Karpas-422 (cell line): ENCODE measurements around the gene IP6K2. TPM values are rescaled to one million over a fixed set of nuclear protein-coding genes. Genes with fewer than 3 reads are reported as not detected.

Experiments used
- DNase-seq: peaks from one replicate; pipeline ENCODE4 v3.0.0-alpha.2; 2015
- H2AFZ ChIP-seq: fragments of 200-600 bp; sonication (generic); 2 replicates; pipeline ENCODE4 v1.6.1; 2014; ENCODE audit warnings: antibody characterized with exemption, low read length, mixed read lengths
- H3K27ac ChIP-seq: fragments of 200-600 bp; sonication (generic); 2 replicates; pipeline ENCODE4 v1.5.1; 2014; ENCODE audit warnings: mild to moderate bottlenecking, low read length, moderate library complexity
- H3K27me3 ChIP-seq: fragments of 200-600 bp; sonication (generic); 2 replicates; pipeline ENCODE4 v1.6.1; 2014; ENCODE audit warnings: low read length, mixed read lengths
- H3K36me3 ChIP-seq: fragments of 200-600 bp; sonication (generic); 2 replicates; pipeline ENCODE4 v1.6.1; 2014; ENCODE audit warnings: low read length, mixed read lengths; ENCODE audit not compliant: insufficient read depth
- H3K4me1 ChIP-seq: fragments of 200-600 bp; sonication (generic); 2 replicates; pipeline ENCODE4 v1.6.1; 2014; ENCODE audit warnings: mild to moderate bottlenecking, low read length, mixed read lengths
- H3K4me2 ChIP-seq: fragments of 200-600 bp; sonication (generic); 2 replicates; pipeline ENCODE4 v1.6.1; 2014; ENCODE audit warnings: low read length, low read depth, mild to moderate bottlenecking; ENCODE audit not compliant: poor library complexity, severe bottlenecking
- H3K4me3 ChIP-seq: fragments of 200-600 bp; sonication (generic); 2 replicates; pipeline ENCODE4 v1.5.1; 2014; ENCODE audit warnings: mild to moderate bottlenecking, antibody characterized with exemption, low read length, mixed read lengths
- H3K79me2 ChIP-seq: fragments of 200-600 bp; sonication (generic); 2 replicates; pipeline ENCODE4 v1.6.1; 2014; ENCODE audit warnings: mild to moderate bottlenecking, low read length, mixed read lengths
- H3K9ac ChIP-seq: fragments of 200-600 bp; sonication (generic); 2 replicates; pipeline ENCODE4 v1.6.0; 2014; ENCODE audit warnings: low read length
- H3K9me2 ChIP-seq: fragments of 200-600 bp; sonication (generic), shearing (Covaris generic); replicated peaks from 2 replicates; pipeline ENCODE4 v1.6.0; 2014; ENCODE audit warnings: mild to moderate bottlenecking, low read length, moderate library complexity; ENCODE audit not compliant: insufficient read depth
- H3K9me3 ChIP-seq: fragments of 300-700, 200-600 bp; sonication (generic); 2 replicates; pipeline ENCODE4 v1.6.1; 2014; ENCODE audit warnings: low read length, mixed read lengths
- H4K20me1 ChIP-seq: fragments of 200-600 bp; sonication (generic); 2 replicates; pipeline ENCODE4 v1.6.1; 2014; ENCODE audit warnings: mild to moderate bottlenecking, antibody characterized with exemption, low read length, low read depth; ENCODE audit not compliant: insufficient read depth
- total RNA-seq: library from RNA; depleted of rRNA; stranded (reverse); fragments of >200 nt; shearing (Covaris generic); gene quantifications from 2 replicates; pipeline ENCODE4 v1.2.3, GENCODE V29; 2014; ENCODE audit warnings: low replicate concordance

Gene IP6K2
- total RNA-seq, 1 experiment from 2014 or later = 93.6 TPM

- H3K9me2 ChIP-seq = no peaks in the 10 kb centered on the region
- no peaks in the 10 kb centered on the region for H4K20me1 ChIP-seq
- no peak for DNase-seq
- H3K9me3 ChIP-seq = no peaks in the 10 kb centered on the region
- H3K4me3 ChIP-seq = no peak overlapping the region
- H3K79me2 ChIP-seq = no peaks in the 10 kb centered on the region
- no peak overlapping the region for H2AFZ ChIP-seq
- H3K4me2 ChIP-seq = no peak overlapping the region
- no peak overlapping the region for H3K27ac ChIP-seq
- H3K27me3 ChIP-seq = no peaks in the 10 kb centered on the region
- no peak overlapping the region for H3K9ac ChIP-seq
- peaks cover 3% of the 10 kb centered on the region; the same call in 1 of the 2 replicates for H3K36me3 ChIP-seq
- no peaks in the 10 kb centered on the region for H3K4me1 ChIP-seq
Observed at GRCh38 chr3:48663489-48664312, 53.3 kb downstream of the IP6K2 start.

GRCh38 chr3:48662753-48663488, 54.1 kb downstream of the IP6K2 start, which contains the start of gene CELSR3:
TSS of gene CELSR3 (minus strand) at chr3:48662886. CDS start at chr3:48662634, 252 bp downstream.
- Histone ChIP-seq H3K27me3 (no peaks in the 10 kb centered on the region), H3K4me2 (no peak within 1 kb of the TSS), H3K9ac (no peak within 1 kb of the TSS), H4K20me1 (no peaks in the 10 kb centered on the region), H2AFZ (no peak within 1 kb of the TSS), H3K9me3 (no peaks in the 10 kb centered on the region), H3K36me3 (peaks cover 3% of the 10 kb centered on the region; the same call in 1 of the 2 replicates), H3K4me3 (no peak within 1 kb of the TSS), H3K27ac (no peak within 1 kb of the TSS), H3K4me1 (no peaks in the 10 kb centered on the region), H3K9me2 (no peaks in the 10 kb centered on the region), H3K79me2 (no peaks in the 10 kb centered on the region)
- no peak for DNase-seq

- Histone ChIP-seq H3K4me3 (no peak overlapping the region), H3K4me2 (no peak overlapping the region)
Observed at GRCh38 chr3:48662145-48662752, 54.8 kb downstream of the IP6K2 start.

GRCh38 chr3:48661501-48662144, 55.4 kb downstream of the IP6K2 start:
- H3K4me3 ChIP-seq = no peak overlapping the region
- peaks cover 3% of the 10 kb centered on the region; the same call in 1 of the 2 replicates for H3K36me3 ChIP-seq
- no peaks in the 10 kb centered on the region for H4K20me1 ChIP-seq
- peaks cover 1% of the 10 kb centered on the region for H3K4me1 ChIP-seq
- DNase-seq = peak; percentile 70
- H3K79me2 ChIP-seq = no peaks in the 10 kb centered on the region
- no peak overlapping the region for H2AFZ ChIP-seq
- no peak overlapping the region for H3K9ac ChIP-seq
- no peaks in the 10 kb centered on the region for H3K9me3 ChIP-seq
- H3K27me3 ChIP-seq = no peaks in the 10 kb centered on the region
- H3K9me2 ChIP-seq = no peaks in the 10 kb centered on the region
- no peak overlapping the region for H3K4me2 ChIP-seq
- no peak overlapping the region for H3K27ac ChIP-seq

More at GRCh38 chr3:48662145-48662752, 54.8 kb downstream of the IP6K2 start:
- no peaks in the 10 kb centered on the region for H3K79me2 ChIP-seq
- no peaks in the 10 kb centered on the region for H4K20me1 ChIP-seq
- no peak overlapping the region for H3K27ac ChIP-seq
- H3K9ac ChIP-seq = no peak overlapping the region
- no peaks in the 10 kb centered on the region for H3K27me3 ChIP-seq
- H3K4me1 ChIP-seq = no peaks in the 10 kb centered on the region
- no peak for DNase-seq
- no peaks in the 10 kb centered on the region for H3K9me3 ChIP-seq
- H3K36me3 ChIP-seq = peaks cover 3% of the 10 kb centered on the region; the same call in 1 of the 2 replicates
- H3K9me2 ChIP-seq = no peaks in the 10 kb centered on the region
- H2AFZ ChIP-seq = no peak overlapping the region

- no peak overlapping the region for H3K9ac ChIP-seq
- H3K9me2 ChIP-seq = no peaks in the 10 kb centered on the region
- H3K4me1 ChIP-seq = peaks cover 6% of the 10 kb centered on the region
- H3K4me3 ChIP-seq = no peak overlapping the region
- H3K4me2 ChIP-seq = no peak overlapping the region
- no peak overlapping the region for H2AFZ ChIP-seq
- DNase-seq = no peak
- peaks cover 3% of the 10 kb centered on the region; the same call in 1 of the 2 replicates for H3K36me3 ChIP-seq
- no peaks in the 10 kb centered on the region for H3K79me2 ChIP-seq
- H3K27me3 ChIP-seq = no peaks in the 10 kb centered on the region
- no peaks in the 10 kb centered on the region for H4K20me1 ChIP-seq
- no peaks in the 10 kb centered on the region for H3K9me3 ChIP-seq
- no peak overlapping the region for H3K27ac ChIP-seq
Observed at GRCh38 chr3:48660800-48661400, 56.1 kb downstream of the IP6K2 start.

DNA sequence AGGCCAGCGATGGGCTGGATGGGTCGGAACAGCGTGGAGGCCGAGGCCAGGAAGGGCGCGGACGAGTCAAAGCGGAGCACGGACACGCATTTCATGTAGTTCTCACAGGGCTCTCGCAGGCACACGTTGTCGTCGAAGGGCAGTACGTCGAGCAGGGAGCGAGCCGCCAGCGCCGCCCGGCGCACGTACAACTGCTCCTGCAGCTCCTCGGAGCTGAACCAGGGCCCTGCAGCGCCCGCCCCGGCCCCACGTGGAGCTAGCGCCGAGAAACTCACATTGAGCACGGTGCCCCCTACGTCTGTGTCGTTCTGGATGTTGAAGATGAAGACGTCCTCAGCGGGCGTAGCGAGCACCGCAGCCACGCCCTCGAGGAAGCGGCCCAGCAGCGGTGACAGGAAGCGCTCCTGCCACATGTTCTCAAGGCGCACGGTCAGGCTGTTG, 60.2 kb downstream of the IP6K2 start:
- H3K4me3 ChIP-seq = peak overlapping the region; percentile 71; the same call in 1 of the 2 replicates
- no peaks in the 10 kb centered on the region for H3K36me3 ChIP-seq
- H2AFZ ChIP-seq = no peak overlapping the region; the same call in 1 of the 2 replicates
- peak overlapping the region; percentile 73 for H3K4me2 ChIP-seq
- no peaks in the 10 kb centered on the region for H3K27me3 ChIP-seq
- H3K9me3 ChIP-seq = no peaks in the 10 kb centered on the region
- H3K9me2 ChIP-seq = no peaks in the 10 kb centered on the region
- no peak overlapping the region for H3K27ac ChIP-seq
- no peak for DNase-seq
- H3K79me2 ChIP-seq = no peaks in the 10 kb centered on the region
- H3K9ac ChIP-seq = peak overlapping the region; percentile 63
- H4K20me1 ChIP-seq = no peaks in the 10 kb centered on the region
- H3K4me1 ChIP-seq = peaks cover 19% of the 10 kb centered on the region

- H3K79me2 ChIP-seq = no peaks in the 10 kb centered on the region
- peak overlapping the region; percentile 95; the same call in 1 of the 2 replicates for H2AFZ ChIP-seq
- no peaks in the 10 kb centered on the region for H3K36me3 ChIP-seq
- H3K4me2 ChIP-seq = peak overlapping the region; percentile 73
- H3K9me3 ChIP-seq = no peaks in the 10 kb centered on the region
- H3K9me2 ChIP-seq = no peaks in the 10 kb centered on the region
- peak overlapping the region; percentile 71 for H3K4me3 ChIP-seq
- DNase-seq = peak; percentile 95
- H3K9ac ChIP-seq = peak overlapping the region; percentile 63
- peak overlapping the region; percentile 38; the same call in 1 of the 2 replicates for H3K27ac ChIP-seq
- no peaks in the 10 kb centered on the region for H4K20me1 ChIP-seq
- no peaks in the 10 kb centered on the region for H3K27me3 ChIP-seq
- H3K4me1 ChIP-seq = peaks cover 19% of the 10 kb centered on the region
Observed at GRCh38 chr3:48656061-48656840, 60.8 kb downstream of the IP6K2 start.
